ENCODE data around the gene STX8.

Gene STX8

DNA sequence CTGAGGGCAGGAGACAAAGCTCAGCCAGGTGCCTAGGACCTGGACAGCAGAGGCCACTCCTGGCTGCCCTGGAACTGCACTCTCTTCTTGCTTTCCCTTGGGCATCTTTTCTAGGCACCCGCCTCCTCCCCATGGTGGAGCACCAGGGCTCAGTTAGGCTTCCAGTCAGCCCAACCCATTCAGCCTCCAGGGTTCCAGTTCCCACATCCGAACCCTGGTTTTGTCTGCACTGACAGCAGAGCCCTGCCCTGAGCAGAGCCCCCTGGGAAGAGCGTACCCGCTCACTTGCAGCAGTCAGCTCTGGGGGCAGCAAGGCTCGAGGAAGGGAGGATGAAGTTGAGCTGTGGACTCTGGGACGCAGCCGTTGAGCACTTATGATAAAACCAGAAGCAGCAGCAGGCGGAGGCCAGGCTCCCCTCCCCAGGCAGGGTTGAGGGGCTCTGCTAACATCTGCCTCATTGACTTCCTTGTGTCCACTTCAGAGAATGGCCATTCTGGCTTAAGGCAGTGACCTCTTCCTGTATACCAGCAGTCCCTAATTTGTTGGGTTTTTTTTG, 341.2 kb downstream of the STX8 start:
- no peak for DNase-seq

DNA sequence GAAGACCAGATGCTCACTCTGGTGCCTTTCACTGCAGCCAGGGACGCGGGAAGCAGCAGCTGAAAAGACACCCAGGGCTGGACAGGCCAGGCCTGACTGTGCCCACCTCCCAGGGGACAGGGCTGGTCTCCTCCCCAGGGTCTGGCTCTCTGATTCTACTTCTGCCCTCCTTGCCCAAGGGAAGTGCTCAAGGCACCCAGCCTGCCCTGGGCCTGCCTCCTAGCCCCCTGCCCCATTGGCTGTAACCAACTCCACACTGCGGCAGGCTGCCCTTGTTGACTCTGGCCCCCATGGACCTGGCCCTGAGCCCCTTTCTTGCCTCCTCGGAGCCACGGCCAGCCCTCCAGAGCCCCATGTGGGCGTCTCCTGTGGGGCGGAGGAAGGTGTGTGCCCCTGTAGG, 341.9 kb downstream of the STX8 start:
- DNase-seq: no peak

DNA sequence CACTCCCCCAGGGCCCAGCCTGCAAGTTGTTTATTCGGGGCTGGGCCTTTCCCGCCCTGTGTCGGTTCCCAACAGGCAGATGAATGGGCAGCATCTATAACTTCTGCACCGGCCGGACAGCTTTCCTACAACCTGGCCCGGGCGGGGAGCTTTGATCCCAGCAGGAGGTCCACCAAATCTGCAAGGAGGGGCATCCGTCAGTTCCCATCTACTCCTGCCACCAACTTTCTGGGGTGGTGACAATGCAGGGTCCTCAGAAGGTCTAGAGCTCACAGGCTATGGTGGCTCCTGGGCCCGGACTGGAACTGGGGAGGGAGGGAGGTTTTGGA, 342.4 kb downstream of the STX8 start:
- DNase-seq: no peak

DNA sequence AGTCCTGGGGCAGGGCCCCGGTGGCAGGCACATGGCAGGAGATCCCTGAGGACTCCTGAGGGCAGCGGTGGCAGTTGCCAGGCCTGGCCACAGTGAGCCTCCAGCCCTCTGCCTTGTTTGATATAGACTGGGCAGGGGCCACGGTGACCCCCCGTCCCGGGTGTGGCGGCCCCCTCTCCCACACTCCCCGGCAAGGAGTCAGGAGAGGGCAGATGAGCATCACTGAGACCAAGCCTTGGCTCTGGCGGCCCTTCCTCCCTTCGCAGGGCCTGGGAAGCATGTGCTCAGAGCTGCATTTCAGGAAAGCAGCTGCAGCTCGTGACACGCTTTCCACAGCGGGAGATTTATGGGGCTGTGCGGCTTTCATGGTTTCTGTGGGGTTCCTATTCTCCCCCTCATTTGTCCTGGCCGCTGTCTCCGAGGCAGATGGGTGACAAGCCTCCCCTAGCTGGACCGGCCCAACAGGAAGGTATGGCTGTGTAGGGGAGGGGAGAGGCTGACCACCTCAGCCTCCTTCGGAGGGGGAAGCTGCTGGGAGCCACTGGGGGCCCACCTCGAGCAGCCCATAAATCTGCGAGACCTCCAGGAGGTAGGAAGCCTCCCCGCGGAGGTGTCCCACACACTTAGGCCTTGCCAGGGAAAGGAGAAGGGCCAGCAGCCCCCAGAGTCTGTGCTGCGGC, 342.9 kb downstream of the STX8 start:
- DNase-seq: no peak

DNA sequence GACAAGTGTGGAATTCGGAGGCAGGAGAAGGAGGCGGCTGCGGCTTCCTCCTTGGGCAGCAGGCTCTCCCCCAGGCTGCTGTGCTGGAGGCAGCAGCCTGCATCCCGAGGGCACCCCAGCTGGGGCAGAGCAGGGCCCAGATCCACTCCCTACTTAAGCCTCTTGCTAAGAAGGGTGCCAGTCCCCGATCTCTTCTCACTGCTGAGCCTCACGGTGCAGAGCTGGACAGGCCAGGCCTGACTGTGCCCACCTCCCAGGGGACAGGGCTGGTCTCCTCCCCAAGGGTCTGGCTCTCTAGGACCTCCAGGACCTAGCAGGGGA, 343.5 kb downstream of the STX8 start:
- DNase-seq: no peak

DNA sequence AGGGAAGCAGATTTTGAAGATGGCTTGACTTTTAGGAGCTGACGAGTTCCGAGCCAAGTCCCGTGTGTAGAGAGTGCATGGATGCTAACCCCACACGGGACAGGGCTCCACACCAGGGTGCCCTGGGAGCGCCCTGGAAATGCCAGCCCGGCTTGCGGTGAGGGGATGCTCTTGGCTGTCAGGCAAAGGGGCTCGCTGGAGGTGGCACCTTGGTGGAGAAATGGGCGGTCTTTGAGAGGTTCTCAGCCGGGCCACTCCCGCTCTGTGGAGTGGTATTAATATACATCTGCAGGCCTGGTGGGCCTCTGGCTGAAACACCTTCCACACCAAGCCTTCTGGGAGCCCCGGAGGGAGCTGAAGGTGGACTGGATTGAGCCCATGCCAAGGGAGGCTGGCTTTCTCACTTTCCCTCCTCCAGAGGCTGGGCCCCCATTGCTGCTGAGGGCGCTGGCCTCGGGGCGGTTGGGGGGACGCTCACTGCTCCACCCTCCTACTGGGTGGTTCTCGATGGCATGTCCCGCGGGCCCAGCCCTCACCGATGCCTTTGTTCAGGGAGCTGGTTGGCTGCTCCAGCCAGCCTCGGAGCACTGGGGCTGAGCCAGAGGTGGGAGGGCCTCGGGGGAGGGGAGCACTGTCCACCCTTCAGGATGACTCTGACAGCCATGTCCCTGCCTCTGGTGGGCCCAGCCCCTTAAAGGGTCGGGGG, 344.0 kb downstream of the STX8 start:
- no peak for DNase-seq

DNA sequence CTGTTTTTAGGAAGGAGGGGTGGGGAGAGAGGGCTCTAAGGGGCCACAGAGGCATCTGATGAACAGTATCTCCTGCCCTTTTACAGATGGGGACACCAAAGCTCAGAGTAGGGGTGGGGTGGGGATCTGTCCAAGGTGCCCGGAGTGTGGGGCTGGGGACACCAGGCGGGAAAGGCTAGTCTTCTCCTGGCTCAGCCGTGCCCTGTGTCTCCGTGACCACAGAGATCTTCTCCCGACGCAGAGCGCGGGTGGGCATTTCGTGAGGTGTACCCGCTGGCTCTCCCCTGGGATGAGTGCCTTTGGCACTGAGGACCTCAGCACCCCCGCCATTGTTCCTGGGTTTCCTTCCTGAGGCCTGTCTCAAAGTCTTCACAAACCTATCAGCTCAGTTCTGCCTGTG, 344.8 kb downstream of the STX8 start:
- DNase-seq: no peak

DNA sequence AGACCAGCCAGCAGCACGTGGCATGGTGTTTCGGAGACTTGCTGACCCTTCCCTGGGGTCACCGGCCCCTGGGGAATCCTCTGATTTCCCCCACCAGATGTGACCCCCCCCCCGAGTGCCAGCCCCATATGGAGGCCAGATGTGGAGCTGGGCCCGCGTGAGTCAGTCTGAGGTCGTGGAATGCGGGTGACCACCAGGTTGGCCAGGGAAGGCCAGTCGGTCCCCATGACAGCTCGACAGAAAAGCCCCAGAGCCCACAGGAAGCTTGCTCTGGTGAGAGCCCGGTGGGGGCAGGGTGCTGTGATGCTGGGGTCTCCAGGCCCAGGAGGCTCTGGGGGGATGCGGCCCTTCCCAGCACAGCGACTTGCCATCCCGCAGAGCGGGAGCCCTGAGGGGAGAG, 345.3 kb downstream of the STX8 start:
- no peak for DNase-seq

DNA sequence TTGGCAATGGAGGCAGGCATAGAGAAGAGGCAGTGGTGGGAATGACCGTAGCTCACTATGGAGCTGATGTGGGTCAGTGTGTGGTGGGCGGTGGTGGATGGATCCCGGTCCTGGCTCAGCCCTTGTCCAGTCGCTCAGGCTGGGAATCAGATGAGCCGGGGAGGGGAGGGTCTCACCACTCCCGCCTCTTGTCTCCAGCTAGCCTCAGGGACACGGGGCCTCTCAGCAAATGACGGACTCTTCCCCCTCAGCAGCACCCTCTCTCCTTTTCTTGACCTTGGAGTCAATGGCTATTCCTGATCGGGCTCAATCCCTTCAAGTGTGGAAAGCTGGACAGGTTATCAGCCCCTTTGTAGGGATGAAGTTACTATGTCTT, 345.8 kb downstream of the STX8 start:
- DNase-seq: no peak

DNA sequence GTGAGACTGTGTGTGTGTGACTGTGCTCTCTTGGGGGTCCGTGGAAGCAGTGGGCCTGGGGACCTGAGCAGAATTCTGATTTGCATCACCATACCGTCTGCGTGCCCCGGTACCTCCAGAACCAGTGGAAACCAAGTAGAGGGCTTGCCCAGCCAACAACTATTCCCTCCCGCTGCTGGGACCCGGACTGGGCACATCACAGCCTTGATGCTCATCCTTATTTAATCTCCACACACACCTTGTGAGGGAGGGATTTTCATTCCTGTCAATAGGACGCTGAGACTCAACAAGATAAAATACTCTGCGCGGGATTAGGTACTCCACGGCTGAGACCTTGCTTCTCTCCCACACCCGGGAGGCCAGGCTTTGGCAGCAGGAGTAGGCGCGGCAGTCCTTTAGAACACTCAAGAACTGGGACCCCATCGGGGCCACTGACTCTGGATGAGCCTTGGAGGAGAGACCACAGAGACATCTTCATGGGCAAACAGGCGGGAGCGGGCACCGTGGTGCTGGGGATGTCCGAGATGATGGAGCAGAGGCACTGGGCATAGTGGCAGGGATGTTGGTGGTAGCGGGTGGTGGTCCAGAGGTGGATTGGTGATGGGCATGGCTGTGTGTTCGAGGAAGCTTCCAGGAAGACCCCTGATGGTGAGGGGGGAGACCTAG, 346.3 kb downstream of the STX8 start:
- no peak for DNase-seq

DNA sequence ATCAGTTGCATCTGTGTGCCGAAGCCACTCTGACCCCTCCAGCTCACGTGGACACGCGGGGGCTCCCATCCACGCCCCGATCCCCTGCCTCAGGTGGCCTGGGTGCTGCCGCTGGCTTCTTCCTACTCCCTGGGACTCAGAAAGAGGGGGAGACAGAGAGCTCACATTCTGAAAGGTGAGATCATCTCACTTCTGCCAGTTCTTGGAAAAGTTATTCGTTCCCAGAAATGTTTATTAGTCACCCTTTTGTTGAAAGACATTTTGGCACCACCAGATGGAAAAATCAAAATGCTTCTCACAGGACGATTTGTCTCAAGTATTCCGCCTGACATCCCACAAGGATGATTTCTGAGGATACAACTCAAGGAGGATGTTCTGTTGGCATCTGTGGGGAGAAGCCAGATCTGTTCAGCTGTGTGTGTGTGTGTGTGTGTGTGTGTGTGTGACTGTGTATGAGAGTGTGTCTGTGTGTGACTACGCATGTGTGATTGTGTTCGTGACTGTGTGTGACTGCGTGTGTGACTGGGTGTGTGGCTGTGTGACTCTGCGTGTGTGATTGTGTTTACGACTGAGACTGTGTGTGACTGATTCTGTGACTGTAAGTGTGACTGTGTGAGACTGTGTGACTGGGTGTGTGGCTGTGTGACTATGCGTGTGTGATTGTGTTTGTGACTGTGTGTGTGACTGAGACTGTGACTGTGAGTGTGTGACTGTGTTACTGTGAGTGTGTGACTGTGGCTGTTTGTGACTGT, 347.0 kb downstream of the STX8 start:
- DNase-seq: peak; percentile 13

DNA sequence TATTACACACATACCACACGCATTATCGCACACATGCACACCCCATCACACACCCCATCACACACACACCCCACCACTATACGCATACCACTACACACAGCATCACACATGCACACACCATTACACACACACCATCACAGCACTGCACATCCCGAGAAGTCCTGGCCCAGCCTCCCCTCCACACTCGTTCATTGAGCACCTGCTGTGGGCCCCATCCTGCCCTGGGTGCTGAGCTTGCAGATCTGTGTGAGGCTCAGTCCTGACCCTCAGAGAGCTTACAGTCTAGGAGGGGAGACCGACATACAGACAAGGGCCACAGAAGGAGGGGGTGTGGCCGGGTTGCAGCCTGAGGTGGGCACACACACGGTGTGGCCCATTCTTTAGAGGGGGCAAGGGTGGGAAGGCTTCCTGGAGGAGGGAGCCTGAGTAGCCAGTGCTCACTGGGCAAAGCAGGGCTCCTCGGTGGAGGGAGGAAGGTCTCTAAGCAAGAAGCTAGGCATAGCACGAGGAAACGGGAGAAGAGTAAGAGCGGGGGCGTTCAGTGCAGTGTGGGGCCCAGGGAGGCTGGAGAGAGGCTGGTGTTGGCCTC, 347.7 kb downstream of the STX8 start:
- DNase-seq: no peak

DNA sequence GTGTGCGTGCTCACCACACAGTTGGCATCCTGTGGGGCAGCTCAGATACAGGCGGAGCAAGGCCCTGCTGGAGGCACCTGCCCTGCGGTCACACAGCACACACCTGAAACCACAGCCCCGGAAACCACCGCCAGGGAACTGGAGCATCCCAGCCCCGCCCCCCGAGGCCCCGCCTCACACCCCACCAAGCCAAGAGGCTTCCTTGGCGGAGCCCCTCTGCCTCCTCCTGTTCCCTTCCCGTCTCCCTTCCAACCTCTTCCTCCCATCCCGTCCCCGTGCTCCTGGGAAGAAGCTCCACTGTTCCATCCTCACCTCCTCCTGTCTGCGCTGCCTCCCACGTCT, 348.9 kb downstream of the STX8 start:
- no peak for DNase-seq

DNA sequence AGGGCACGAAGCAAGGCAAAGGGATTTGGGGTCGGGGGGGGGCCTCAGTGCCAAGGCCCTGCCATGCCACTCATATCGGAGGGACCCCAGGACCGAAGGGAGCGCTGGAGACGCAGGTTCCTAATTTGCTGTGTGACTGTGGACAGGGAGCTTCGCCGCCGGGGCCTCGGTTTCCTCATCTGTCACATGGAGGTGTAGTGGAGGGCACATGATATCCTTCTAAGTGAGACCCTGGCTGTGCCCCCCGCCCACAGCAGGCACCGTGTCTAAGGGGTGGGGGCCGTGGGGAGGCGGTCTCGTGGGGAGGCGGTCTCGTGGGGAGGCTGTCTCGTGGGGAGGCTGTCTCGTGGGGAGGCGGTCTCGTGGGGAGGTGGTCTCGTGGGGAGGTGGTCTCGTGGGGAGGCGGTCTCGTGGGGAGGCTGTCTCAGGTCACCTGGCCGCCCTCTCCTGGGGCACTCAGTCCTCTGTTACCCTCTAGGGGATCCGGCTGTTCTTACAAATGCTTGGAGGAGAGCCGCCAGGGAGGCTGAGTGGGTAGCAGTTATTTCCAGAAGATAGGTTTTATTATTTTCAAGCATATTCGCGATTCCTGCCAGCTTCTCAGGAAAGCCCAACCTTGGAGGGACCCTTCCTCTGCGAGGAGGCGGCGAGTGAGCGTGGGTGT, 349.4 kb downstream of the STX8 start:
- no peak for DNase-seq

DNA sequence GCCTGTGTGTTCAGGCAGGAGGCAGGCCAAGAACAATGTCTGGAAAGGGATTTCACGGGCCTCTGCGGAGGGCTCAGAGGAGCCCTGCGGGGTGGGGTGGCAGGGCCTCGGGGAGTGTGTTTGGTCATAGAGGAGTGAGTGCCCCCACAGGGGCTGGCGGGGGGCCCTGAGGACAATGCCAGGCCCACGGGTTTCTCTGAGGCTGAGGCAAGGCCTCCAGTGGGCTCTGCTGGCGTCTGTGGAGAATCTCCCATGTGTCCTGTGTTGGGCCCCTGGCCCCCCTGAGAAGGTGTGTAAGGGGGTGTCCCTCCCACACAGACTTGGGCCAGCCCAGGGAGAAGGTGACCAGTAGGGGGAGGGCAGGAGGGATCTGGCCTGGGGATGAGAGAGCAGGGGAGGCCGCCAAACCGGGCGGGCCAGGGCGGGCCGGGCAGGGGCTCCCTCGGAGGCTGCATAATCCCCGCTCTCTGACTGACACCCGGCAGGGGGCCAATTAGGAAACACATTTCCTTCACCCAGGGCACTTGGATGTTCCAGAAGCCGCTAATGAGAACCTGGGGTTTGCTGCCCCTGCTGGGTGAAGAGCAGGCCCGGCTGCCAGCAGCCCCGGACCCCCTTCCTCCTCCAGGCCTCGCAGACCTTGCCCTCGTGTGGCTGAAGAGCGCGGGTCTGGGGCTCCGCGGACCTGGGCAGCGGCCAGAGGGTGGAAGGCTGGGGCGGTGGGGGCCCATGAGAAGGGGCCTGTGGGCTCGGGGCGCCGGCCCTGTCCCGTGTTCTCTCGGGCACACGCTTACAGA, 350.1 kb downstream of the STX8 start:
- no peak for DNase-seq

DNA sequence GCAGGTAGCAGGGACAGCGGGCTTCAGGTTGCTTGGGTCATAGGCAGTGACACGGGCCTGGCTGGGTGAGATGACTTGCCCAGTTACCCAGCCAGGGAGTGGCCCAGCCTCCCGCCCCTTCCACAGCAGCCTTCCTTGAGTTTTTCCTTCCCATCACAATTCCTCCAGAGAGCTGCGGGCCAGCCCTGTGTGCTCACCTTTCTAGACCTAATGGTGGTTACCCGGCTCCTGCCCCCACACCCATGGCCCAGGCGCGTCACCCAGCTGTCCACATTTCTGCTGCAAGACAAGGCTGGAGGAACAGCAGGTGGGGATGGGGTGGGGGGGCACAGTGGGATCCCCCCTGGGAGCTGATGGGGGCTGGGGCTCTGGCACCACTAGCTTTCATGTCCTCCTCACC, 351.1 kb downstream of the STX8 start:
- no peak for DNase-seq

DNA sequence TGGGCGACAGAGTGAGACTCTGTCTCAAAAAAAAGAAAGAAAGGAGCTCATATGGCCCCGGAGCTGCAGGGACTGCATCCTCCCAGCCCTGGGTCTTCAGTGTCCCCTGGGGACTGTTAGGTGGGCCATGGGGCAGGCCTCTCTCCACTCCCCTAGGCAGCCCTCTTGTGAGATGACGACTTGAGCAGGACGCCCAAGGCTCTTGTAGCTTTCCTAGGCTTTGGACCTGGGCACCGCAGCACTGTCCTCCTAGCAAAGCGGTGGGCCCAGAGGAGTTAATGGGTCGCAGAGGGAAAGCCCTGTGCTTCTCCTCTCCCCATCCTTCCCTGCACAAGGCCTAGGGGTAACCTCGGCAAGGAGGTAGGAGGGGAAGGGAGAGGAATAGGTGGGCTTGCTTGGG, 352.1 kb downstream of the STX8 start:
- DNase-seq: no peak

DNA sequence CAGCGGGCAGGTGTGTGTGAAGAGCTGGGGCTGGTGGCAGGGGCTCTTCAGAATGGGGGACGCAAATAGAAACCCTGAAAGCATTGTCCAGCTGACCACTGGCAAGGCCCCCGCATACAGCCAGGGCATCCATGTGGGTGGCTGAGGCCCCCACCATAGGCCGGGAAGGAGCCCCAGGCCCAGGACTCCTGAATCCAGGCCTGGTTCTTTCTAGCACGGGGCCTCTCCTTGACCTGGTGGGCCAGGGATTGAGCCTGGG, 353.8 kb downstream of the STX8 start:
- no peak for DNase-seq

DNA sequence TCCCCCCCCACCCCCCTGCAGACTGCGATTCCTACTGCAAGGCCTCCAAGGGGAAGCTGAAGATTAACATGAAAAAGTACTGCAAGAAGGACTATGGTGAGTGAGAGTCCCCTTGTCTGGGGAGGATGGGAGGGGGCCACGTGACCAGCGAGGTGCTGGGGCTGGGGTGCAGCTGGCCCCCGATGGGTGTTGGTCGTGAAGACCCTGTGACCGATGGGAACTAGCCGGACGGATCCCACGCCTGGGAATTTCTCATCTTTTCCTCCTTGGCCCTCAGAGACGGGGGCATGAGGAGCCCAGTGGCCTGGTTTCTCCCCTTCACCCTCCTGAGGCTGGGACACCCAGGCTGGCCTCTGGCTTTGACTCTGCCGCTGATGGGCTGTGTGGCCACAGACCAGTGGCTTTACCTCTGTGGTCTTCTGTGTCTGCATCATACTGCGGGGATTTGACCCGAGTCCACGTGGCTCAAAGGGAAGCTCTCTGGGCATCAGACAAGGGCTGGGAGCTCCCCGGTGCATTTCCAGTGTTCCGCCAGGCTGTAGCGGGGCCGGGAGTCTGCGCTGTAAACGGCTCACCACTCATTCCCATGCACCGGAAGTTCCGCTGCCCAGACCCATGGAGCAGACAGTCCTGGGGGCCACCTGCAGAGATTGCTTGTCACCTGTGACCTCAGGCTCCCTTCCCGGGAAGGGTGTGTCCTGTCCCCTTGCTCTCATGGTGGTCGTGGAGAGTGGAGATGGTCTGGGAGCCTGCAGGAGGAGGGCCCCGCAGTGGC, 354.3 kb downstream of the STX8 start:
- DNase-seq: no peak

DNA sequence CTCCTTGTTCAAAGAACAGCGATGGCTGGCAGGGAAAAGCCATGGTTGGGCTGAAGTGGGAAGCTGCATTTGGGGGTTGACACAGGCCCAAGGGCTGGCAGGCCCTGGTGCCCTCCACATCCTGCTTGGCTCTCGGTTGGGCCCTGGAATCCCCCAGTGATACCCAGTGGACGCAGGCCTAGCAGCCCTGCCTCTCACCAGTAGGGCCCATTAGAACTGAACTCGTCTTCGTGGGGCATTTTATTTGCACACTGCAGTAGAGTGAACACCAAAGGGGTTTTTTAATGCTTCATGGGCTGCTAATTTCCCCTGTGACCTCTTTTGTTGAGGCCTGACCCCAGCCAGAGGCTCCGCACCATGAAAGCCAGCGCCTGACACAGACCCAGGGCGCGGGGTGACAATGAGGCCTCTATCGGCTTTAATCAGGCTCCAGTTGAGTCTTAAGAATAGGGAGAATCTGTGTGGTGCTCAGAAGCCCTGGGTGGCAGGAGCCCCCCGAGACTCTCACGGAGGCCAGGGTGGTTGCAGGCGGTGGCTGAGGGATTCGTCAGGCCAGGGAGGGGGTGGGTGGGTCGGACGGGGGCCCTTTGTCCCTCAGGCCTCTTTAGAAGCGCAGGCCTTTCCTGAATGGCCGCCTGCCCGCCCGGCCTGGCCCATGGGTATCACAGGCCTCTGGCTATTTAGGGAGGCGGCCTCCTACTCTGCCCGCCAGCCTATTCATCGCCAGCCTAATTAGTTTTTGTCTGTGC, 355.0 kb downstream of the STX8 start:
- DNase-seq: no peak
